ENCODE results near the gene TM9SF4. TPM values are rescaled to one million over a fixed set of nuclear protein-coding genes. Genes with fewer than 3 reads are reported as not detected.

Gene TM9SF4
- total and polyA plus RNA-seq, 2 of the 8 experiments (the other 6 are each of a cell fraction or from before 2014, with no cell fraction given), result 38.4 to 68.7 TPM

GRCh38 chr20:32193996-32194395 is 84.5 kb downstream of the TM9SF4 start (continued):
- TF ChIP-seq CHD7 (IDR thresholded peaks at IDR 0.05; ENCODE audit: insufficient replicate concordance, low read length) (no peak), BCL11A (IDR thresholded peaks at IDR 0.05; ENCODE audit: low read depth in 2 of 2, low read length in 2 of 2) (no peak), CBX8 (IDR thresholded peaks at IDR 0.05; ENCODE audit: borderline replicate concordance, low read depth, low read length) (no peak), SP1 (IDR thresholded peaks at IDR 0.05; ENCODE audit: low read depth, low read length) (no peak), EZH2 (IDR thresholded peaks at IDR 0.05; ENCODE audit: low read depth, low read length, severe bottlenecking) (no peak), CTBP2 (IDR thresholded peaks at IDR 0.05; ENCODE audit: borderline replicate concordance, insufficient read depth, insufficient read length, low read length) (no peak), JUN (IDR thresholded peaks at IDR 0.05; ENCODE audit: low read depth, low read length) (no peak), MAFK (IDR thresholded peaks at IDR 0.05; ENCODE audit: low read depth, low read length) (no peak), EGR1 (IDR thresholded peaks at IDR 0.05; ENCODE audit: borderline replicate concordance, low read depth, low read length) (no peak), GABPA (IDR thresholded peaks at IDR 0.05; ENCODE audit: borderline replicate concordance, insufficient read depth, low read length) (no peak), SRF (IDR thresholded peaks at IDR 0.05; ENCODE audit: low read depth, low read length) (no peak)

All from H1 (cell line).